ENCODE results near the gene GSN. TPM values are rescaled to one million over a fixed set of nuclear protein-coding genes. Genes with fewer than 3 reads are reported as not detected.

Gene GSN
- total and polyA plus RNA-seq, 2 of the 13 experiments (the other 11 are each of a cell fraction or from before 2014, with no cell fraction given), result 294 to 307 TPM

GRCh38 chr9:121286973-121287741 lies 19.2 kb downstream of the GSN start (continued):
- TF ChIP-seq CHCHD3 (CRISPR knock-in tag; IDR thresholded peaks at IDR 0.05) (no peak), MLXIP (CRISPR knock-in tag; IDR thresholded peaks at IDR 0.05; ENCODE audit: borderline replicate concordance) (no peak), LRRFIP1 (CRISPR knock-in tag; conservative IDR thresholded peaks at IDR 0.05) (no peak), TMF1 (CRISPR knock-in tag; IDR thresholded peaks at IDR 0.05; ENCODE audit: low read depth) (no peak), MTA1 (CRISPR knock-in tag; IDR thresholded peaks at IDR 0.05; ENCODE audit: borderline replicate concordance) (no peak), NRL (CRISPR knock-in tag; IDR thresholded peaks at IDR 0.05; ENCODE audit: borderline replicate concordance) (peak; percentile 57; the same call in 1 of the 2 replicates), ARNT (IDR thresholded peaks at IDR 0.05) (no peak), ZNF546 (CRISPR knock-in tag; conservative IDR thresholded peaks at IDR 0.05) (no peak), HMG20B (CRISPR knock-in tag; conservative IDR thresholded peaks at IDR 0.05) (0 out of 2 replicates have a peak, but pooled peaks have one; percentile 43), MYC (CRISPR knock-in tag; IDR thresholded peaks at IDR 0.05; ENCODE audit: borderline replicate concordance) (peak; percentile 38; the same call in 1 of the 2 replicates), ARID3A (IDR thresholded peaks at IDR 0.05; ENCODE audit: low read depth, low read length) (peak; percentile 10; the same call in 1 of the 2 replicates), SETDB1 (CRISPR knock-in tag; IDR thresholded peaks at IDR 0.05; ENCODE audit: borderline replicate concordance) (no peak), ZSCAN25 (CRISPR knock-in tag; IDR thresholded peaks at IDR 0.05) (no peak), GFI1 (CRISPR knock-in tag; IDR thresholded peaks at IDR 0.05; ENCODE audit: borderline replicate concordance) (0 out of 2 replicates have a peak, but pooled peaks have one; percentile 35), THAP8 (CRISPR knock-in tag; IDR thresholded peaks at IDR 0.05; ENCODE audit: borderline replicate concordance) (no peak), ZNF17 (CRISPR knock-in tag; IDR thresholded peaks at IDR 0.05) (no peak), HINFP (CRISPR knock-in tag; IDR thresholded peaks at IDR 0.05; ENCODE audit: low read depth) (no peak), NR0B2 (CRISPR knock-in tag; IDR thresholded peaks at IDR 0.05) (no peak), SALL2 (CRISPR knock-in tag; IDR thresholded peaks at IDR 0.05) (no peak)

Data from HepG2 (cell line).